WTC11 (cell line): ENCODE data around the gene BCORL1.

ENCODE experiments used
- CTCF ChIP-seq: fragments of 200-600 bp; IDR thresholded peaks from 2 replicates; pipeline ENCODE4 v1.8.0; 2022; ENCODE audit warnings: antibody characterized with exemption
- USF1 ChIP-seq: sonication (generic); formaldehyde crosslinking; IDR thresholded peaks from 2 replicates; pipeline ENCODE4 v1.8.0; 2022; ENCODE audit warnings: mild to moderate bottlenecking, missing genetic modification reagents

GRCh38 chrX:130034178-130034577, 51.7 kb downstream of the BCORL1 start:
- TF ChIP-seq CTCF (no peak), USF1 (CRISPR knock-in tag) (no peak)
